ENCODE measurements around the gene SPATA1.
"Not testable (repeated sequence)": the region's sequence is repeated elsewhere in the genome, so short reads cannot be mapped to it uniquely, and the experiment has no call there.

The SPATA1 gene, protein sequence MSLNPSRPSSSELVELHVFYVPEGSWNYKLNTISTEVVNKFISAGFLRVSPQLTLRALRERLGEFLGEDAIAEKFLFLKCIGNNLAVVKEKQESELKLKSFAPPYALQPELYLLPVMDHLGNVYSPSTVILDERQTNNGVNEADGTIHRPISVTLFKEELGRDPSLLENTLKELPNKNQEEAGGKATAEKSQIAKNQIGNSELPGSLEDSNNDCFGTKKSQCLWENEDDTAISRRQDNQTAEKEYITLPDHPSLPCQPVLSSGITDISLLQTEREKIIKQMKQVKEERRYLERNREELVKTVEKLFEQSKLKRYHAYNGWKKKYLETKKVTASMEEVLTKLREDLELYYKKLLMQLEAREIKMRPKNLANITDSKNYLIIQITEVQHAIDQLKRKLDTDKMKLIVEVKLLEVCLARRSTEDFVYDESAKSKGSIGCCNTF

DNA sequence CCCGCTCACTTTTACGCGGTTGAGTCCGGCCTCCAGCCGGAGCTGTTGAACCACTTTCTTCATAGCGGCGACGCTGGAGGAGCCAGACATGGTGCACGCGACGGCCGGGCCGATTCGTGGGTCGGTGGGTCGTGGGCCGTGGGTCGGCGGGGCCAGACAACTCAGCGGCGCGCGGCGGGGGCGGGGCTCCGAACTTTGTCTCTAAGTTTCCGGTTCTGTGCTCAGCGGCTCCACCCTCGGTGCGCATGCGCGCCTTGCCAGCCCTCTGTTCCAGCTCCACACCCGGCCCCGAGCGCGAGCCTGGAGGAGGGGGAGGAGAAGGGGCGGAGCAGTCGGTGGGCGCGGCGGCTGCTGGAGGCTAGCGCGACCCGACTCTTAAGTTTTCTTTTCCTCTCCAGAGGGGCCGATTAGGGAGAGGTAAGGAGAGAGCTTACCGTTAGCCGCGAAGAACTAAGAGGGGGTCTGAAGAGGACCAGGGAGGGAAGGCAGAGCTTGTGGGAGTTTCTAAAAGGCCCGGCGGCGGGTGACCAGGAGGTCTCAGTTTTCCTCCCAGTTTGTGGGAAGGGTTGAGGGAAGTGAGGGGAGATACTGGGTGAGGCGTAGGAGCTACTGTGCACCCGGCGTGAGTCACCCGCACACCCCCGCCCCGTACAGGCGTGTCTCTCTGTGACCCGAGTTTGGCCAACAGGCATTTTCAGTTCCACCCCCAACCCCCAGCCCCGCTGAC, at the start of gene SPATA1, which contains the start of gene GNG5:
Gene SPATA1, plus strand, starts transcription at position 385 of the 727 bp plus-strand sequence. CDS start 9,974 bp downstream, outside the sequence.
Gene GNG5, minus strand, starts transcription at position 580 of the 727 bp plus-strand sequence. Its CDS starts 490 bp downstream, at position 90.
- DNase-seq, result peak; percentile 94 to 95

DNA sequence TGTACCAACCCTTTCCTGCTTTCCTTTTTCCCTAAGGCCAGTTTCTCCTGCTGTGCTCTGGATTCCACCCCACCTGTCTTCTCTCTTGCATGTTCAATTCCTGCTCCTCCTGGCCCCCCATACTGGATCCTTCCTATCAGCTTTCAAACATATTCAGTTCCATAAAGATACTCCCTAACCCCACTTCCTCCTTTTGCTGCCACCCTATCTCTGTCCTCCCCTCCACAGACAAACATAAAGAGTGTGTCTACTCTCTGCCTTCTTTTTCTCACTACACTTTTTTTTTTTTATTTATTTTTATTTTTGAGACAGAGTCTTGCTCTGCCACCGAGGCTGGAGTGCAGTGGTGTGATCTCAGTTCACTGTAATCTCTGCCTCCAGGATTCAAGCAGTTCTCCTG, 44.1 kb upstream of the SPATA1 start:
- DNase-seq, result no peak

DNA sequence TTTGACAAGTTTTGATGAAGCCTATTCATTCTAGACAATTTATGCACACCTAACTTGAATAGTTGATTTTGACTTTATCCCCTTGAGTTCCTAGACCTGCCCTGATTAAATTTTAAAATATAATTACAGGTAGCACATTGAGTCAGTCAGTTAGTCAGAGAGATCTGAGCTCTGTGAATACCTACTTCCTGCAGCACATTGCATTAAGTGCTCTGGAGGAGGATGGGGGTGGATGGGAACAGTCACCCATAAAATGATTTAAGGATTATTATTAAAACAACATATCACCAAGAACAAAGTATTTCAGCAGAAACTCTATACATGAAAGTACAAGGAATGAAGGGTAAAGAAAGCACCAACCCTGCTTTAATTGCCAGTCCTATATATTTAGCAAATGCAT, 38.9 kb upstream of the SPATA1 start:
- no peak for DNase-seq

DNA sequence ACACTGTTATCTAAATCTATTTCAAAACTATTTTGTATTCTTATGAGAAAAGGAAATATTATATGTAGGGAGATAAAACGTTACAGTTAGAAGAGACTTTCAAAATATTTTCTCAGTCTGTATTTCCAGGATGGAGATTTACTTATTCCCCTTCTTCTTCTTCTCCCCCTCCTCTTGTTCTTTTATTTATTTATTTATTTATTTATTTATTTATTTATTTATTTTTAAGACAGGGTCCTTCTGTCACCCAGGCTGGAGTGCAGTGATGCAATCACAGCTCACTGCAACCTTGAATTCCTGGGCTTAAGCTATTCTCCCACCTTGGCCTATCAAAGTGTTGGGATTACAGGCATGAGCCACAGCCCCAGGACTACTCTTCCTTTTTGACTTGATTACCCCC, 30.0 kb upstream of the SPATA1 start:
- no peak for DNase-seq

DNA sequence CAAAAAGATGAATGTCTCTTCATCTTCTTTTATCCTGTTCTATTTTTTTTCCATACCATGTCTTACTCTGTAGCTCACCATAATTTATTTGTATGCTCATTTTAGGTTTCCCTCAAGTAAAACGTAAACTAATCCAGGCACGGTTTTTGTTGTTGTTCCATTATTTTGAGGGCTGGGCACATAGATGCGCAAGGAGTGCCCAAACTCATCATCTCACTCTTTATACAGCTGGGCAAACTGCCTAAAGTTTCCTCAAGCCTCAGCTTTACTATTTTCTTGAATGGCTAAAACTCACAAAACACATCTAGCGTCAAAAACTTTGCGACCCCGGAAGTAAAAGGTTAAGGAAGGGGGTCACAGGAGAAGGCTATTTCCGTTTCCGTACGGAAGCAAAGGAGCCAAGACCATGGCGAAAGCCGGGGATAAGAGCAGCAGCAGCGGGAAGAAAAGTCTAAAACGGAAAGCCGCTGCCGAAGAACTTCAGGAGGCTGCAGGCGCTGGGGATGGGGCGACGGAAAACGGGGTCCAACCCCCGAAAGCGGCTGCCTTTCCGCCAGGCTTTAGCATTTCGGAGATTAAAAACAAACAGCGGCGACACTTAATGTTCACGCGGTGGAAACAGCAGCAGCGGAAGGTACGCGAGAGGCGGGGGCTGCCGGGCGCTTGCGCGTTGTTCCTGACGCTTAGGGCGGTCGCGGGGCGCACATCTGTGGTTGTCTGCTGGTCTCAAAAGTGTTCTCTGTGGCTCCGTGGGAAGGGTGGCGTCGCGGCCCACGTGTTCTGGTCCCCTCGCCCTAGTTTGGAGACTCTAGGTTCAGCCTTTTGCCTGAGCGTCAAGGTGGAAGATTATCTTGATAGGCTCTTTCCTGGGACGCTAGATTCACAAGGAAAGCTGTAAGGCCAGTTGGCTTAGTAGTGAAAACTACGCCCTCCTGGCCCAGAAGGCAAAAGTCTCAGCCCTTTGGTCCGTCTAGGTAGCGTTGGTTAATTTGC, 27.0 kb upstream of the SPATA1 start, which contains the start of gene RPF1:
Gene RPF1, plus strand, starts transcription at position 391 of the 993 bp plus-strand sequence. Its CDS starts 16 bp downstream, at position 407.
- DNase-seq, result peak; percentile 74 to 80

DNA sequence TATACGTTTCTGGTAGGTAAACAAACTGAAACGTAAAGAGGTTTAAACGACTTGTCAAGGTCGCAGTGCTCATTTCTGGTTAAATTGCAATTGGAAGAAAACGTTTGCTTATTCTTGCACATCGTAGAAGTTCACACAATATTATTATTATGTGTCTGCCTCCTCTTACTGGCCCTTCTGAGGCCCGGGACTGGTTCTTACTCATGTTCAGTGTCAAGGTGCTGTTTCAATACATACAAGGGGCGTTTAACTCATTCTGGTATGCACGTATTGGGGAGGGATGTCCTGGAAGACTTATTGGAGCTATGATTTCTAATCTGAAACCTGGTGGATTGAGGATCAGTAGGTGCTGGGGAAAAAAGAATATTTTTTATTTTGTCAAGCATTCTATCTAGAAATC, 26.2 kb upstream of the SPATA1 start:
- DNase-seq, result no peak

DNA sequence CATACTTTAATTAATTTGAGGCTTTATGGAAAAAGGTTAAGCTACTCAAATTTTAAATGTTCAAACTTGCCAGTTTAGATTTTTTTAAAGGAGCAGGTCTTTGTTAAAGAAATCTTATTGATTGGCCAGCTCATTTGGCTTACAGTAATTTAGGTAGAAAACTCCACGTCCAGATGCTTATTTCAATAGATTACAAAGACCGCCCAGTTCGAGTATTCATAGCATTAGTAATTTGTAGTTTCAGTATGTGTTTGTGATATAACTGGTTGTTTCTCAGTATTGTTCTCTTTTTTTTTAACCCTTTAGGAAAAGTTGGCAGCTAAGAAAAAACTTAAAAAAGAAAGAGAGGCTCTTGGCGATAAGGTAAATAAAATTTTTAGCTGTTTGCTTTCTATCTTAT, 25.5 kb upstream of the SPATA1 start:
- DNase-seq, result no peak

DNA sequence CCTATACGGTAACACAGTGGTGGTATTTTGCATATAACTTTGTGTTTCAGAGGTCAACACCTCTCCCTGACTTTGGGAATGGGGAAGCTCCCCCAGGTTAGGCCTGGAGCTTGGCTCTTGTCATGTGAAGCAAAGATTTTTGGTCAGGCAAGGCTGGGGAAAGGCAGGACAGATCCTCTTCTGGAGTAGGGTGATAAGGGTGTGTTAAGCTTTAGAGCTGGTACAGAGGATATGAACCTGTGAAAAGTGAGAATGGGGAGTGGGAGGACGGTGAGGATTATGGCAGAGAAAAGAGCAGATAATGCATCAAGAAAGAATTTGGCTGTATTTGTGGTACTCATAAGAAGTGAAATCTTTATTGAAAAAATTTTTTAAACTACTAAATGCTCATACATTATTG, 24.9 kb upstream of the SPATA1 start:
- no peak for DNase-seq

DNA sequence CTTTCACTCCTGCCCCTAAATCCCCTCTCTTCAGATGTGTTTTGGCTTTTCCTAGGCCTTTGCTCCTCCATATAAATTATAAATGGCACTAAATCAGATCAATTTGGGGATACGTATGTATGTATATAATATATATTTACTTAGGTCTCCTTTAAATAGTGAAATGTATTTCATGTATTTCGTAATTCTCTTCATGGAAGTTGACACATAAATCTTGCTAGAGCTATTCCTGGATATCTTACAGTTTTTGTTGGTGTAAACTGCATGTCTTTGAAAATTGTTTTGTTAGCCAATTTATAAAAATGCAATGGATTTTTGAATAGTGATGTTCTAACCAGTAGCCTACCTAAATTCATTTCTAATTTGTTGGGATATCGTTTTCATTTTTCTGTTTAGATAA, 18.1 kb upstream of the SPATA1 start:
- no peak for DNase-seq

DNA sequence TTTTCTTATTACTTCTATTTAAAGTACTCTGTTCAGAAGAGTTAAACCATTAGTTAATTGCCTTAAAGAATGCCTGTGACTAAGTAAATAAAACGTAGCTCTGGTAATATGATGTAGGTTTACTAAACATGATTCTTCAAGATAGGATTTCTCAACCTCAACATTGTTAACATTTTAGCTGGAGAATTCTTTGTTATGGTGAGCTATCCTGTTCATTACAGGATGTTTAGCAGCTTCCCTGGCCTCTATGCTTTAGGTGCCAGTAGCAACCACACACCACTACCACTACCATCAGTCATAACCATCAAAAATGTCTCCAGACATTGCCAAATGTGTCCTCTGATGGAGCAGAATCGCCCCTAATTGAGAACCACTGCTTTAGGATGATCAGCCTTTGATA, 16.4 kb upstream of the SPATA1 start:
- DNase-seq, result no peak

DNA sequence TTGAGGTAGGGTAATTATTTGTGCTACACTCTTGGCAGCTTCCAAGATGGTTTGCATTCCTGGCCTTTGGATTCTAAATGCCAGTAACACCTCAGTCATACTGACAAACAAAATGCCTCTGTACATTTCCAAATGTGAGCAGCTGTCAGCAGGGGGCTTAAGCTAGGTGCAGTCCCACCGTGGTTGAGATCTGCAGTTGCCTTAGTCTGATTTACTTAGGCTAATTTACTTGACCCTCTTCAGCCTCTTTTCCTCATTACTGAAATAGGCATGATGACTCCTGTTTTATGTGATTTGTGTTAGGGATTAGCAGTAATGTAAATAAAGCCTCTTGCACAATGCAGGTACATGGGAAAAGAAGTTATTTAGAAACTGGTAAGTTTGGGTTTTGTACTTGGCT, 13.5 kb upstream of the SPATA1 start:
- no peak for DNase-seq

DNA sequence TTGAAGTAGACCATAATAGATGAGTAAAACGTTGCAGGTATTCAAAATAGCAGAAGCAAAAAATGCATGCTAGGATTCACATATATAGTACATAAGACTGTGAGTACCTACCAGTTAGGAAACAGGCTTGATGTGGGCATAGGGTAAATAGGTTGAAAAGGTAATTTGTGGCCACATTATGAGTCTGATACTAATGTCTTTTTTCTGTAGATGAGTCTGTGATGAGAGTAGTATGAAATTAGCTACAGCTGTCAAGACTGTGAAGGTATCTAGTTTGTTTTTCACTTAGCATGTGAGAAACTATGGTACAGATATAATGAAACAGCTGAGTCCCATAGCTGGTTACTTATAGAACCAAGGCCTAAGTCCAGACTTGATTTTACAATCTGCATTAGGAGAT, 12.4 kb upstream of the SPATA1 start:
- no peak for DNase-seq

DNA sequence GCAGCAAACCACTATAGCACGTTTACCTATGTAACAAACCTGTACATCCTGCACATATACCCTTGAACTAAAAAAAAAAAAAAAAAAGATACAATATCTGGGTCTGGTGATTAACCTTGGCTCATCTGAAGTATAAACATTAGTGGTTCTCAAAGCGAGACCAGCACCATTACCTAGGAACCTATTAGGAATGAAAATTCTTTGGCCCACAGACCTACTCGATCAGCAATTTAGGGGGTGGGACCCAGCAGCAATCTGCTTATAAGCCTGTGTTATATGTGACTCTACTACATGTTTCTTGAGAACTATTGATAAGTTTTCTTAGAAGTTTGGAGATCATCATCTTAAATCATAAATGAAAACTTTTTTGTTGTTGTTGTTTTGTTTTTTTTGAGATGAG, 9.7 kb upstream of the SPATA1 start:
- no peak for DNase-seq

DNA sequence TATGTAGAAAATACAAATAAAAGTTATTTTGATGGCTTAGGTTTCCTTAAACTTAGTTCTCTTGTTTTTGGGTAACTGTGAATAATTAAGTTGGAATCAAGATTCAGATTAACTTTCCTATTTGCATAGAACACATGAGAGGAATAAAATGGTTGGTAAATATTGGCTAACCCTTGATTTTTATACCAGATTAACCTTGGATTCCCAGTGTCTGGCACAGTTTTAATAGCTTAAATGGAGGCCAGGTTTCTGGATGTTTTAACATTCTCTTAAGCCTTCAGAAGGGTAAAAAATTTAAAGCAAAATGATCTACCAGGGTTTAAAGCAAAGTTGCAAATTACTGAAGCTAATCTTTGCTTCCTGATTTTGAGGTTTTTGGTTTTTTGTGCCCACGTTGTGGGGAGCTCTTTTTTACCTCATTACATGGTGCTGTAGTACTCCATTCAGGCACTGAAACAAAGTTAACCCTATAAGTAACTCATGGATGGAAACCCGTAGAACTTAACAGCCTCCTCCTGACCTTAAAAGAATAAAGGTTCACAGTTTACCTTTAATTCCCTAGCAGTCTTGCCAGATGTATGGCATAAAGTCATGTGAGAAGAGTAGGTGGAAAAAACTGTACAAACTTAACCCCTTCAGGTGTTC, 8.4 kb upstream of the SPATA1 start:
- no peak for DNase-seq

DNA sequence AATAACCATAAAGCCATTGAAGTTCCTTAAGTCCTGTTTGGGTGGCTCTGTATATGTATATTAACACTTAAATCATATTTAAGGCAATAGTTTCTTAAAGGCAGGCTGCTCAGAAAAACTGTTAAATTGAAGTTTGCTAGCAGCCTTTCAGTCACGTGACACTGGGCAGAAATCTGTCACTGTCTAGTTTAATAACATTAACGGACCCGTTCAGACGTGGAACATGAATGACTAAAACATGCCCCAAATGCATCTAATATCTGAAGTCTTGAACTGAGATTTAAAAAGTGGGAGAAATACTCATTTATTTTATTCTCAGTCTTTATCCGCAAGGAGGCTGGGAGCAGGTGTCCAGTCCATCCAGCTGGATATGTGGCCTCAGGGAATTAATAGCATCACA, 3.3 kb upstream of the SPATA1 start:
- no peak for DNase-seq

DNA sequence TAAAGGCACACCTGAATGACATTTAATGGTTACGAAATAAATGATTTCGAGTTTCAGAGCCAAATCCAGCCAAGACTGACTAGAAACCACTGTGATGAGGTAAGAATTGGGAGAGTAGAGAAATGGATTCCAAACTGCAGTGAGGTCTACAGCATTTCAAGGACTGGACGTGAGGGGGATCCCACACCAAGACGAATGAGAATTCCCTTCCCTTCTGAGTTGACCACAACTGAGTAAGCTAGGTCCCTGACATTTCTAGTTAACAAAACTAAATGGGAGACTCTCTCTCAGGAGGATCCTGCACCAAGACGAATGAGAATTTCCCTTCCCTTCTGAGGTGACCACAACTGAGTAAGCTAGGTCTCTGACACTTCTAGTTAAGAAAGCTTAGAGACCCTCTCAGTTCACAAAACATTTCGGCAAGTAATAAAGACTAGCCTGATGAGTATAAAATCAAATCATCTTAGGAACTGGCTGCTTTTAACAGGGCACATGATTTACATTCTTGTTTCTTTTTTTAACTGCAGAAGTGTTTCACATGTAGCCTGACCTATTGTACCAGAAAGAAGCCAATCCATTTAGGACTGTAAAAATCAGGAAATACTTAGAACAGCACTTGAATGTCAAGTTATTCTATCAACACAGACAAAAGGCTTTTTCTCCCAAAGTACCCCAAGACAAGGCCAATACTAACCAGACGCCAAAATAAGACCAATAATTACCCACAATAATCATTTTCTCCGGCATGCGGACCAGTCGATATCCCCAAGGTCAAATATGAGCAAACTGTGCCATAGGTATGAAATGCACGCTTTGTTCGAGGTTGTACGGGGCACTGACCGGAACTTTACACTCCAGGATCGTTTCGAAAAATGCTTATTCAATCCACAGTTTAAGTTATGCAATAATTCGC, 1.4 kb upstream of the SPATA1 start:
- DNase-seq, result peak in 1 of 2 donors; percentile 0

DNA sequence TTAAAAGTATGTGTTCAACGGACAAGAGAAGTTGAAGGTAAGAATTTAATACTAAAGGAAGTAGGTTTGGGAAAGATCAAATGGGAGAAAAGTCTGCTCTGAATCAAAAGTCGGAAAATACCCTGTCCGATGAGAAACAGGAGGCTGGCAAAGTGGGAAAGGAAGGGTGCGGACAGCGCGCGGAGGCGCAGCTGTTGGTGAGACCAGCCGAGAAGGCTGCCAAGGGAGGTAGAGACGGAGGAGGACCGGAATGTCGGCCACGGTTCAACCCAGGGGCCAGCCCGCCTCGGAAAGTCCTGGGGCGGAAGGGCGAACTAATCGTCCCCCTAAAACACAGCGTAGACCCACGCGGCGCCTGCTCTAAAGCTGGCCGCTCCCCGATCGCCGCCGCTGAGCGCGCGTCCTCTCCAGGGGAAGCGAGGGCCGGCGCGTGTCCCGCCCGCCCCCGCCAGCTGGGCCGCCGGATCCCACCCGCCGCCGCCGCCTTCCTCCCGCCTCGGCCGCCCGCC, 639 bp upstream of the SPATA1 start:
- no peak for DNase-seq

DNA sequence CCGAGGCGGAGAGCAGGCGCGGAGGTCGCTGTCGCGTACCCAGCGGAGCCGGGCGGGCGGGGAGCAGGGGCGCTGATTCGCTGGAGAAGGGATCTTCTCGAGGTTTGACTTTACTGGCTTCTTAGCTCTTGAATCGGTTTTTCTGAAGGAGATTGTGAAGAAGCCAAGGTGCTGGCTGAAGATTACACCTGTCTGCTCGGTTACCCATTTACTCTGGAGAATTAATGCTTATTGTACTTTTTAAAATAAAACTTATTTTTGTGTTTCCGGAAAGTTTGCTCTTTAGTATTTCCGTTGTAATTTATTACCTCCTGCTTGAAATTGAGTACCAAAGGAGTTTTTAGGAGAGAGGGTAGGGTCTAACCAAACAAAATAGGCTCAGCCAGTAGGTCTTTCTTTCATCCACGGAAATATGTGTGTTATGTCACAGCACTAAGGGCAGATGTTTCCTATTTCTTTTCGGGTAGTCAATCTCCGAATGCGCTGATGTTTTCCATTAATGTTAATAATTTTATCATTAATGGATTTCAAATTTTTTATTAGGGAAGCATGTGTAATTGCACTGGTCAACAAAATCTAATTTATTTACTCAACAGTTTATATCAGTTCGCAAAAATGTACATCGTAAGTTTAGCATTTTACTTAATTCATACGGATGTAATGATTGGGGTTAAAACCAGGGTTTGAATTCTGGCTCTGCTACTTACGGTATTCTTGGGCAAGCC, 705 bp downstream of the SPATA1 start:
- peak in 1 of 2 donors; percentile 64 for DNase-seq

DNA sequence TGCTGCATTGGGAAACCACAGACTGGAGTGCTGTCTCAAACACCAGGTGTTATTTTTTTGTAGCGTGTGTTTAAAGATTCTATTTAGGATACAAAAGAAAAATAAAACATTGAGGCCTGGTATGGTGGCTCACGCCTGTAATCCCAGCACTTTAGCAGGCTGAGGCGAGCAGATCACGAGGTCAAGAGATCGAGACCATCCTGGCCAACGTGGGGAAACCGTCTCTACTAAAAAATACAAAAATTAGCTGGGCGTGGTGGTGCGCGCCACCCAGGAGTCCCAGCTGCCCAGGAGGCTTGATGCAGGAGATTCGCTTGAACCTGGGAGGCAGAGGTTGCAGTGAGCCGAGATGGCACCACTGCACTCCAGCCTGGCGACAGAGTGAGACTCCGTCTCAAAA, 1.7 kb downstream of the SPATA1 start:
- not testable (repeated sequence) for DNase-seq

DNA sequence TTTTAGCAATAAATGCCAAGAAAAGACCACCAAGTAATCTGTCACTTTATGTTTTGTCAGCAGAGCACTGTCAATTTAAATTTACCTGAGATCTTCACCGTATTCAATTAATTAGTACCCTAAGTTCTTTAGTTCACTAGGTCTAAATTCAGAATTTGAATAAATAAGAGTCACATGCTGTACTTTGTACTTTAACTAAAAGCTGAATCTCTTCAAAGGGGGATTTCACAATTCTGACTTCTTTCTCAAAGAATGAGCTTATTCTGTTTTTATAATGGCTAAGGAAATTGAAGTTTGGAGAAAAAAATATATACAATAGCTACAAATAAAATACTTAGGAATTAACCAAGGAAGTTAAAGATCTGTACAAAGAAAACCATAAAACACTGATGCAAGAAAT, 2.3 kb downstream of the SPATA1 start:
- DNase-seq, result no peak

All from bone marrow (tissue), 2 donors.